Eye (tissue), 1 donor: ENCODE results near the gene GPR35.

ENCODE experiments used
- DNase-seq: peaks from one replicate; pipeline ENCODE4 v3.0.0-alpha.2; 2015

GPR35 gene

GRCh38 chr2:240589850-240590525 lies 35.3 kb upstream of the GPR35 start:
- DNase-seq, result no peak

DNA sequence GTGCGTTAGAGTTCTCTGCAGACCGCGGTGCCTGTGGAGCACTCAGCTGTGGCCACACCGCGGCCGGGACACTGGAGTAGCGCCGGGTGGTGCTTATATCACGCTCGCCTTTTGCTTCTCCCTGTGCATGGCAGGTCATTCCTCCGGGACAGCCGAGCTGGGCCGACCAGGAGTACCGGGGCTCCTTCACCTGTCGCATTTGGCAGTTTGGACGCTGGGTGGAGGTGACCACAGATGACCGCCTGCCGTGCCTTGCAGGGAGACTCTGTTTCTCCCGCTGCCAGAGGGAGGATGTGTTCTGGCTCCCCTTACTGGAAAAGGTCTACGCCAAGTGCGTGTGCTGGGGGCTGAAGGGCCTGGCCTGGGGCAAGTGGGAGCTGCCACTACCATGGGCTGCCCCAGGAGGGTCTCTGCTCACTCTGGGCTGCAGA lies 34.6 kb upstream of the GPR35 start:
- no peak for DNase-seq

DNA sequence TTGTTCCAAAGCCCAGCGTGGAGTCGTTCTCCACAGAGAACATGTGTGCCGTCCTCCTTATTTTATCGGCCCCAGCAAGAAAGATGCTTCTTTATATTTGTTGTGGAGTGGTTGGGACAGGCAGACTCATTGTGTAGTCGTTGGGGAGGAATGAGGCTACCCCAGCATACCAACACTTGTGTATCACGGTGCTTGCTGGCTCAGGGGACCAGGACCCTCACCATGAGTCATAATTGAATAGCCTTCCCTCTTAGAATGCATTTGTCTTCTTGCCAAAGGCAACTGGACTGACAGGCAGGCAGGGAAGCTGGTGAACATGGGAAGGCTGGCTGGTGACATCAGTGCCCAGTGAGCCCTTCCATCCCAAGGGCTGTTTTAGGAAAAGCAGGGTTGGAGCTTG lies 34.1 kb upstream of the GPR35 start:
- DNase-seq, result no peak

DNA sequence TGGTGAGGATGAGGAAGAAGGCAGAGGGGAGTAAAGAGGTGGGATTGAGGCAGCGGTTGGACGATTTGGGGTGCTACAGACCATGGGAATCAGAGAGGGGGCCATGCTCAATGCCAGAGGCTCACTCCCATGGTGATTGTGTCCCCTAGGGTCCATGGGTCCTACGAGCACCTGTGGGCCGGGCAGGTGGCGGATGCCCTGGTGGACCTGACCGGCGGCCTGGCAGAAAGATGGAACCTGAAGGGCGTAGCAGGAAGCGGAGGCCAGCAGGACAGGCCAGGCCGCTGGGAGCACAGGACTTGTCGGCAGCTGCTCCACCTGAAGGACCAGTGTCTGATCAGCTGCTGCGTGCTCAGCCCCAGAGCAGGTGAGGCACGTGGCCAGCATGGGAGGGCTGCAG lies 33.5 kb upstream of the GPR35 start:
- no peak for DNase-seq

GRCh38 chr2:240593026-240593702 lies 32.1 kb upstream of the GPR35 start:
- no peak for DNase-seq

GRCh38 chr2:240593703-240594451 lies 31.4 kb upstream of the GPR35 start:
- DNase-seq, result no peak

GRCh38 chr2:240594511-240595380 lies 30.5 kb upstream of the GPR35 start:
- no peak for DNase-seq

- peak; percentile 28 for DNase-seq
Measured at GRCh38 chr2:240595381-240596079, 29.8 kb upstream of the GPR35 start.

DNA sequence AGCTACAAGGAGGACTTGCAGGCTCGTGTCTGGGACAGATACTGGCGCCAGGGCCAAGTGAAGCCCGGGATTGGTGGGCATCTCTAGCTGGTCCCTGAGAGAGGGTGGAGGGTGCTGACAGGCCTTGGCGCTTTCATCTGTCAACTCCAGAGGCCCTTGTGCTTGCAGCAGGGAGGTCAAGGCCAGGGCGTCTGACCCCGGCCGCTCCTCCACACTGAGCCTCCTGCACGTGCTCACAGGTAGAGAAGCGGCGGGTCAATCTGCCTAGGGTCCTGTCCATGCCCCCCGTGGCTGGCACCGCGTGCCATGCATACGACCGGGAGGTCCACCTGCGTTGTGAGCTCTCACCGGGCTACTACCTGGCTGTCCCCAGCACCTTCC lies 29.2 kb upstream of the GPR35 start:
- DNase-seq, result no peak

DNA sequence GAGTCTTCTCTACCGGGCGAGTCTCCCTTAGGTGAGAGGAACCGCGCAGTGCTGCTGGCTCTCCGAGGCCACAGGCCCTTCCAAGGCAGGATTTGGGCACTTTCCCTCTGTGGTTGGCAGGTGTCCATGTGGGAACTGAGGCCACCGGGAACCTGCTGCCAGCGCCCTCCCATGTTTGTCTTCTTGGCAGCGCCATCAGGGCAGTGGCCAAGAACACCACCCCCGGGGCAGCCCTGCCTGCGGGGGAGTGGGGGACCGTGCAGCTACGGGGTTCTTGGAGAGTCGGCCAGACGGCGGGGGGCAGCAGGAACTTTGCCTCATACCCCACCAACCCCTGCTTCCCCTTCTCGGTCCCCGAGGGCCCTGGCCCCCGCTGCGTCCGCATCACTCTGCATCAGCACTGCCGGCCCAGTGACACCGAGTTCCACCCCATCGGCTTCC lies 28.8 kb upstream of the GPR35 start:
- DNase-seq, result no peak

DNA sequence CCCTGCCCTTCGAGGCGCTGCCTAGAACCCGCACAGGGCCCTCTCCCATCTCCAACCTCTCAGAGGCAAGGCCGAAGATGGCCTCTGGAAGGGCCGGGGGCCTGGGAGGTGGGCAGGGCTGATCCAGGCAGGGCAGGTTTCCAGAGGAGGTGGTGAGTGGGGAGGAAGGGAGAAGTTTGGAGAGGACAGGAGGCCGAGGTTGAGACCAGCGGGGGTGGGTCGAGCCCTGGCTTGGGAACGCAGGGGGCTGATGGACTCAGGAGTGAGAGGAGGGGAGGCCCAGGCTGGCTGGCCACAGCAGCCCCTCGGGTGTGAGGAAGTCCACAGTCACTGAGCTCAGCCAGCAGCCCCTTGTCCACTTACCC lies 28.2 kb upstream of the GPR35 start:
- DNase-seq, result no peak

GRCh38 chr2:240597419-240598181 lies 27.7 kb upstream of the GPR35 start:
- DNase-seq, result no peak

GRCh38 chr2:240598311-240598911 lies 26.9 kb upstream of the GPR35 start:
- no peak for DNase-seq

GRCh38 chr2:240599141-240599583 lies 26.1 kb upstream of the GPR35 start:
- DNase-seq, result no peak

- no peak for DNase-seq
Measured at GRCh38 chr2:240600451-240600961, 24.8 kb upstream of the GPR35 start.

GRCh38 chr2:240601061-240601830 lies 24.0 kb upstream of the GPR35 start:
- no peak for DNase-seq

GRCh38 chr2:240601831-240602160 lies 23.5 kb upstream of the GPR35 start:
- DNase-seq, result no peak

DNA sequence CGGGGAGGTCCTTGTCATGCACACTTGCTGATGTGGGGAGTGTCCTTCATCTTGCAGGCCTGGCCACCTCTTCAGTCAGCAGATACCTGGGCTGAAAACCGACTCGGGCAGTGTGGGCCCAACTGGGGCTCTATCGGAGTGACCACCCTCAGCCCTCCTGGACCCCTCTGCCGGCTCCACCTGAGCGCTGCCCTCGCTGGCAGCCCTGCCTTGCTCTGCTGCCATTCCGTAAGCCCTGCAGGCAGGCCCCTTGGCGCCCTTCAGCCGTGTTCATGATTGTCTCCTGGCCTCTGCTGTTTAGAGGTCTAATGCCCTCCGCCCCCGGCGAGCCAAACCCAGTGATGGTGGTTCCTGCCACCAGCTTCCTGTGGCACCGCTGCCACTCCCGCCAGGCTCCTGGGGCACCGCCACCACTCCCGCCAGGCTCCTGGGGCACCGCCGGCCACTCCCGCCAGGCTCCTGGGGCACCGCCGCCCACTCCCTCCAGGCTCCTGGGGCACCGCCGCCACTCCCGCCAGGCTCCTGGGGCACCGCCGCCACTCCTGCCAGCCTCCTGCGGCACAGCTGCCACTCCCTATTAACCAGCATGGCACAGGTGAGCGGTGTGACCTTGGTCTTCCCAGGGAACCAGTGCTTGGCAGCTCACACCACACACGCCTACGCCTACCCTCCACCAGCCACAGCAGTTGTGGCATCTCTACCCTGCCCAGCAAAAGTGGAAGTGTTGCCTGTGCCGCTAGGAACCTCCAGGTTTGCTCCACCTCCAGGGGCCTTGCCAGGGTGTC lies 22.8 kb upstream of the GPR35 start:
- no peak for DNase-seq

GRCh38 chr2:240603081-240603835 lies 22.0 kb upstream of the GPR35 start:
- DNase-seq, result no peak
